GM12878 (cell line): ENCODE measurements around the gene CCDC91. TPM values are rescaled to one million over a fixed set of nuclear protein-coding genes. Genes with fewer than 3 reads are reported as not detected.

Source experiments
- ATAC-seq: fragments of 200-7000 bp; cut with Tn5 transposase; 3 replicates; pipeline ENCODE4 v1.9.1; 2020; ENCODE audit warnings: mild to moderate bottlenecking, moderate library complexity
- BruUV-seq: library from RNA; stranded (reverse); fragments of 400-500 nt; replicated peaks from 2 replicates; lab custom pipeline; 2021; lab: Mats Ljungman, UMichigan
- CTCF ChIA-PET: fragments of 300-600 bp; sonication (Branson Sonifier 250); formaldehyde crosslinking; extraction: SDS; loops from one replicate; lab custom pipeline; 2021; ENCODE audit warnings: inconsistent platforms; lab: Yijun Ruan, JAX
- POLR2A ChIA-PET: fragments of 350-600 bp; formaldehyde crosslinking; extraction: SDS; loops from one replicate; lab custom pipeline; 2021; ENCODE audit warnings: inconsistent platforms; lab: Charles Lee
- RAD21 ChIA-PET: fragments of 300-600 bp; sonication (Branson Sonifier 250); formaldehyde crosslinking; loops from one replicate; lab custom pipeline; 2023; ENCODE audit warnings: antibody characterized with exemption; ENCODE audit not compliant: unreplicated experiment; lab: Charles Lee
- SMC1A ChIA-PET: fragments of 300-600 bp; sonication (Branson Sonifier 250); formaldehyde crosslinking; loops from one replicate; lab custom pipeline; 2023; ENCODE audit not compliant: unreplicated experiment, uncharacterized antibody; lab: Charles Lee
- DNase-seq: peaks from one replicate; pipeline ENCODE4 v3.0.0-alpha.2; 2011; ENCODE audit warnings: low read depth, low spot score
- FAIRE-seq: peaks from 3 replicates; lab custom pipeline; 2011; peaks lifted over from hg19 to GRCh38; lab: Jason Lieb, UNC
- H2AFZ ChIP-seq: 2 replicates; pipeline ENCODE4 v1.6.0; 2011; ENCODE audit warnings: low read depth, low read length, control low read depth; ENCODE audit not compliant: control insufficient read depth
- H3K27ac ChIP-seq: 2 replicates; pipeline ENCODE4 v1.5.1; 2011; ENCODE audit warnings: control low read depth; ENCODE audit not compliant: control insufficient read depth, insufficient read depth
- H3K27me3 ChIP-seq, 2 experiments: replicated peaks in 1 of 2; 2 replicates each; pipeline versions ENCODE4 v1.6.0 to v1.6.1; 2011; ENCODE audit warnings: low read length in 1 of 2; ENCODE audit not compliant: control insufficient read depth in 2 of 2, insufficient read depth in 2 of 2
- H3K36me3 ChIP-seq, 2 experiments: 2 replicates each; pipeline ENCODE4 v1.5.1; 2011; ENCODE audit warnings: low read length in 1 of 2; ENCODE audit not compliant: control insufficient read depth in 2 of 2, insufficient read depth in 2 of 2
- H3K4me1 ChIP-seq: 2 replicates; pipeline ENCODE4 v1.6.1; 2011; ENCODE audit warnings: mild to moderate bottlenecking, low read length, moderate library complexity, mixed read lengths; ENCODE audit not compliant: control insufficient read depth, insufficient read depth
- H3K4me2 ChIP-seq: 2 replicates; pipeline ENCODE4 v1.6.0; 2011; ENCODE audit warnings: control low read depth; ENCODE audit not compliant: control insufficient read depth, insufficient read depth
- H3K4me3 ChIP-seq: fragments of 200-600 bp; sonication (generic); 2 replicates; pipeline ENCODE4 v1.5.1; 2016
- H3K79me2 ChIP-seq: 2 replicates; pipeline ENCODE4 v1.6.0; 2011; ENCODE audit warnings: low read length; ENCODE audit not compliant: control insufficient read depth, insufficient read depth
- H3K9ac ChIP-seq: 2 replicates; pipeline ENCODE4 v1.8.0; 2011; ENCODE audit warnings: low read length, control low read depth, mixed read lengths; ENCODE audit not compliant: control insufficient read depth, insufficient read depth
- H3K9me3 ChIP-seq: replicated peaks from 3 replicates; pipeline ENCODE4 v1.5.1; 2011; ENCODE audit warnings: mild to moderate bottlenecking, low read length; ENCODE audit not compliant: control insufficient read depth, insufficient read depth
- H4K20me1 ChIP-seq: 2 replicates; pipeline ENCODE4 v1.6.0; 2011; ENCODE audit not compliant: control insufficient read depth, insufficient read depth
- ATF3 ChIP-seq: IDR thresholded peaks from 2 replicates; pipeline ENCODE4 v1.6.1; 2011; ENCODE audit warnings: low read depth, mild to moderate bottlenecking, low read length, moderate library complexity, borderline replicate concordance; ENCODE audit errors: extremely low read depth
- CBFB ChIP-seq: IDR thresholded peaks from 2 replicates; pipeline ENCODE4 v1.6.1; 2016; ENCODE audit warnings: antibody characterized with exemption, low read depth
- GATAD2B ChIP-seq: fragments of 450-650 bp; conservative IDR thresholded peaks from 2 replicates; pipeline ENCODE4 v1.6.1; 2017; ENCODE audit warnings: low read depth, mild to moderate bottlenecking, moderate library complexity
- HCFC1 ChIP-seq: fragments of 150-350 bp; IDR thresholded peaks from 2 replicates; pipeline ENCODE4 v1.6.1; 2014; ENCODE audit warnings: low read length
- NFXL1 ChIP-seq: fragments of 450-650 bp; IDR thresholded peaks from 2 replicates; pipeline ENCODE4 v1.6.1; 2017; ENCODE audit warnings: antibody characterized with exemption, mild to moderate bottlenecking, borderline replicate concordance
- NFYB ChIP-seq: IDR thresholded peaks from 2 replicates; pipeline ENCODE4 v1.6.1; 2011; ENCODE audit warnings: low read depth, mild to moderate bottlenecking, low read length, improper control_type of control experiment, moderate library complexity; ENCODE audit not compliant: insufficient read depth
- RBBP5 ChIP-seq: fragments of 200-600 bp; sonication (generic); conservative IDR thresholded peaks from 2 replicates; pipeline ENCODE4 v1.6.1; 2016
- RELB ChIP-seq: fragments of 450-650 bp; IDR thresholded peaks from 2 replicates; pipeline ENCODE4 v1.6.1; 2017; ENCODE audit warnings: low read depth, mild to moderate bottlenecking, moderate library complexity
- TAF1 ChIP-seq: IDR thresholded peaks from 2 replicates; pipeline ENCODE4 v1.6.1; 2011; ENCODE audit warnings: mild to moderate bottlenecking, low read depth, low read length, borderline replicate concordance
- TCF3 ChIP-seq: IDR thresholded peaks from 2 replicates; pipeline ENCODE4 v1.6.1; 2012; ENCODE audit warnings: low read depth, mild to moderate bottlenecking, low read length, borderline replicate concordance; ENCODE audit not compliant: insufficient read depth
- ZNF217 ChIP-seq: fragments of 450-650 bp; IDR thresholded peaks from 2 replicates; pipeline ENCODE4 v1.6.1; 2017; ENCODE audit warnings: antibody characterized with exemption, mild to moderate bottlenecking
- WGBS: methylation state at CpG from one replicate; pipeline ENCODE4 v1.1.6; 2016; ENCODE audit warnings: low lambda C conversion rate; ENCODE audit not compliant: insufficient replicate concordance, insufficient coverage; ENCODE audit errors: missing lambda C conversion rate; 5-methylcytosine and 5-hydroxymethylcytosine counted together
- in situ Hi-C: fragments of 300-500 bp; cut with MboI; formaldehyde crosslinking; loops from 9 replicates; pipeline ENCODE4 v1.14.3; 2018; ENCODE audit warnings: mixed read lengths
- intact Hi-C: fragments of 100-400 bp; cut with micrococcal nuclease; formaldehyde crosslinking; loops from one replicate; pipeline ENCODE4 v1.14.2; 2022; ENCODE audit not compliant: unreplicated experiment
- polyA plus RNA-seq, 11 experiments: library from polyadenylated mRNA; depleted of rRNA in 4 of 11; unstranded in 6 of 11; stranded (reverse) in 5 of 11; fragments of >200 nt; fragmentation: Nextera tagmentation in 4 of 11; fragmentation: Illumina TruSeq in 1 of 11; extraction: Ambion mirVana in 4 of 11; extraction: Trizol in 1 of 11; gene quantifications; 1 replicate in 1 of 11; 2 replicates in 10 of 11; pipeline versions ENCODE4 v1.2.1 to v1.2.3, GENCODE V29; 2011 to 2016; ENCODE audit warnings: inconsistent platforms in 2 of 11, missing spikeins in 2 of 11, low read depth in 1 of 11
- total RNA-seq, 4 experiments: library from RNA; depleted of rRNA in 3 of 4; stranded (reverse); fragments of >200 nt in 3 of 4; fragmentation: Illumina TruSeq in 1 of 4; extraction: Trizol in 1 of 4; gene quantifications; 2 replicates each; pipeline versions ENCODE4 v1.2.1 to v1.2.3, GENCODE V29; 2013 to 2021

The CCDC91 gene
- total and polyA plus RNA-seq, 10 of the 15 experiments (the other 5 are each of a cell fraction or from before 2014, with no cell fraction given): 6.1 to 24.9 (median 16.5) TPM

- no peak for TF ChIP-seq ZNF217
- no peak for TF ChIP-seq RELB
- TF ChIP-seq NFXL1: no peak
- no peak for TF ChIP-seq ATF3
- TF ChIP-seq RBBP5: no peak
- no peak for TF ChIP-seq TAF1
- TF ChIP-seq HCFC1: no peak
- TF ChIP-seq NFYB: no peak
- TF ChIP-seq TCF3: no peak
- no peak for TF ChIP-seq CBFB
- TF ChIP-seq GATAD2B: no peak
- TF ChIP-seq, all 136 proteins: peak for 0
- no peak overlapping the region for H2AFZ ChIP-seq
- intact Hi-C loops: no loop called here
- ATAC-seq (no peak), FAIRE-seq (no peak), DNase-seq (no peak)
- H4K20me1 ChIP-seq: no peaks in the 10 kb centered on the region
- no peak overlapping the region for H3K9ac ChIP-seq
- no peak overlapping the region for H3K4me2 ChIP-seq
- ChIA-PET CTCF (no interaction called here), SMC1A (no interaction called here), RAD21 (no interaction called here), POLR2A (no interaction called here)
- H3K4me1 ChIP-seq: no peaks in the 10 kb centered on the region
- H3K27me3 ChIP-seq: no peaks in the 10 kb centered on the region
- H3K79me2 ChIP-seq: no peaks in the 10 kb centered on the region
- no peaks in the 10 kb centered on the region for H3K9me3 ChIP-seq
- no peak overlapping the region for H3K4me3 ChIP-seq
- H3K36me3 ChIP-seq: no peaks in the 10 kb centered on the region
- in situ Hi-C loops: no loop called here
- 52% methylated on average over 2 of the region's 2 CpGs for WGBS
- BruUV-seq: no TSS peak
- no peak overlapping the region for H3K27ac ChIP-seq
Observed at GRCh38 chr12:28167981-28168485, 22.2 kb upstream of the CCDC91 start.
